IMR-90 (cell line): ENCODE measurements around the gene RAD51AP1. TPM values are rescaled to one million over a fixed set of nuclear protein-coding genes. Genes with fewer than 3 reads are reported as not detected.

Source experiments
- ATAC-seq: fragments of 200-7000 bp; cut with Tn5 transposase; 2 replicates; pipeline ENCODE4 v1.9.1; 2020; ENCODE audit warnings: low read depth, mild to moderate bottlenecking, moderate library complexity
- BruUV-seq: library from RNA; stranded (reverse); fragments of 400-500 nt; replicated peaks from 2 replicates; lab custom pipeline; 2021; lab: Mats Ljungman, UMichigan
- CTCF ChIA-PET: fragments of 300-600 bp; formaldehyde crosslinking; extraction: SDS; loops from one replicate; lab custom pipeline; 2021; ENCODE audit warnings: antibody characterized with exemption; lab: Yijun Ruan, JAX
- POLR2A ChIA-PET: fragments of 300-600 bp; sonication (Branson Sonifier 250); formaldehyde crosslinking; loops from one replicate; lab custom pipeline; 2022; ENCODE audit warnings: antibody characterized with exemption; ENCODE audit not compliant: unreplicated experiment; lab: Charles Lee
- DNase-seq: peaks from one replicate; pipeline ENCODE4 v3.0.0; 2013
- H2AFZ ChIP-seq: replicated peaks from 2 replicates; pipeline ENCODE3; 2013; ENCODE audit warnings: low read length, mild to moderate bottlenecking; ENCODE audit not compliant: poor library complexity
- H2AK5ac ChIP-seq: 2 replicates; pipeline ENCODE4 v1.6.1; 2013; ENCODE audit warnings: low read depth, low read length, inconsistent platforms
- H2AK9ac ChIP-seq: replicated peaks from 2 replicates; pipeline ENCODE3; 2013; ENCODE audit warnings: mild to moderate bottlenecking, low read depth, low read length, moderate library complexity; ENCODE audit not compliant: poor library complexity
- H2BK120ac ChIP-seq: 2 replicates; pipeline ENCODE4 v1.6.1; 2013; ENCODE audit warnings: low read depth, low read length, inconsistent platforms
- H2BK15ac ChIP-seq: 3 replicates; pipeline ENCODE4 v1.6.1; 2013; ENCODE audit warnings: low read depth, low read length, inconsistent platforms
- H2BK20ac ChIP-seq: 2 replicates; pipeline ENCODE4 v1.6.1; 2013; ENCODE audit warnings: low read depth, mild to moderate bottlenecking, inconsistent platforms, low read length, moderate library complexity
- H2BK5ac ChIP-seq: 2 replicates; pipeline ENCODE4 v1.6.1; 2013; ENCODE audit warnings: mild to moderate bottlenecking, low read depth, low read length, inconsistent platforms; ENCODE audit not compliant: poor library complexity, severe bottlenecking
- H3K14ac ChIP-seq: replicated peaks from 2 replicates; pipeline ENCODE4 v1.6.1; 2013; ENCODE audit warnings: low read depth, low read length, inconsistent platforms
- H3K18ac ChIP-seq: 2 replicates; pipeline ENCODE4 v1.6.1; 2013; ENCODE audit warnings: low read depth, low read length, control low read depth
- H3K23ac ChIP-seq: 2 replicates; pipeline ENCODE4 v1.6.1; 2013; ENCODE audit warnings: low read depth, low read length, inconsistent platforms
- H3K27ac ChIP-seq: 2 replicates; pipeline ENCODE4 v1.5.1; 2013; ENCODE audit warnings: mild to moderate bottlenecking, control low read depth, low read length; ENCODE audit not compliant: insufficient read depth
- H3K27me3 ChIP-seq: 2 replicates; pipeline ENCODE4 v1.6.1; 2013; ENCODE audit warnings: low read length; ENCODE audit not compliant: control insufficient read depth, insufficient read depth
- H3K36me3 ChIP-seq: 2 replicates; pipeline ENCODE4 v1.6.1; 2013; ENCODE audit warnings: low read length, mixed read lengths; ENCODE audit not compliant: control insufficient read depth, insufficient read depth
- H3K4ac ChIP-seq: 2 replicates; pipeline ENCODE4 v1.6.1; 2013; ENCODE audit warnings: low read depth, low read length, inconsistent platforms
- H3K4me1 ChIP-seq: 2 replicates; pipeline ENCODE4 v1.6.1; 2013; ENCODE audit warnings: low read length, mixed read lengths; ENCODE audit not compliant: control insufficient read depth, insufficient read depth
- H3K4me2 ChIP-seq: 2 replicates; pipeline ENCODE4 v1.6.1; 2013; ENCODE audit warnings: low read depth, mild to moderate bottlenecking, control low read depth, low read length, moderate library complexity
- H3K4me3 ChIP-seq: 2 replicates; pipeline ENCODE4 v1.5.1; 2013; ENCODE audit warnings: low read depth, mild to moderate bottlenecking, control low read depth, low read length, moderate library complexity; ENCODE audit not compliant: insufficient read depth
- H3K56ac ChIP-seq: 2 replicates; pipeline ENCODE4 v1.6.1; 2013; ENCODE audit warnings: low read length, inconsistent platforms; ENCODE audit not compliant: insufficient read depth; ENCODE audit errors: extremely low read depth
- H3K79me1 ChIP-seq, 2 experiments: 2 replicates each; pipeline ENCODE4 v1.6.1; 2013; ENCODE audit warnings: low read length in 2 of 2, inconsistent platforms in 1 of 2, low read depth in 1 of 2
- H3K9ac ChIP-seq: 2 replicates; pipeline ENCODE4 v1.6.1; 2013; ENCODE audit warnings: low read depth, low read length, control low read depth
- H3K9me1 ChIP-seq: 2 replicates; pipeline ENCODE4 v1.6.1; 2013; ENCODE audit warnings: low read length, inconsistent platforms; ENCODE audit not compliant: insufficient read depth
- H3K9me3 ChIP-seq: 2 replicates; pipeline ENCODE4 v1.6.1; 2013; ENCODE audit warnings: low read length; ENCODE audit not compliant: control insufficient read depth, insufficient read depth
- H4K20me1 ChIP-seq: 2 replicates; pipeline ENCODE4 v1.6.1; 2013; ENCODE audit warnings: low read length, inconsistent platforms; ENCODE audit not compliant: insufficient read depth
- H4K5ac ChIP-seq: 2 replicates; pipeline ENCODE4 v1.6.1; 2013; ENCODE audit warnings: mild to moderate bottlenecking, low read depth, low read length, control low read depth
- H4K8ac ChIP-seq, 2 experiments: 2 replicates each; pipeline ENCODE4 v1.6.1; 2013; ENCODE audit warnings: low read depth in 2 of 2, low read length in 2 of 2, control low read depth in 1 of 2, inconsistent platforms in 1 of 2
- H4K91ac ChIP-seq: 2 replicates; pipeline ENCODE4 v1.6.1; 2013; ENCODE audit warnings: low read depth, low read length, inconsistent platforms; ENCODE audit not compliant: insufficient read depth
- CHD1 ChIP-seq: IDR thresholded peaks from 2 replicates; pipeline ENCODE4 v1.6.1; 2012; ENCODE audit warnings: low read depth, low read length, improper control_type of control experiment
- MAFK ChIP-seq: IDR thresholded peaks from 2 replicates; pipeline ENCODE4 v1.6.1; 2012; ENCODE audit warnings: low read depth, low read length, improper control_type of control experiment
- NFE2L2 ChIP-seq: fragments of 150-350 bp; IDR thresholded peaks from 2 replicates; pipeline ENCODE4 v1.6.1; 2016; ENCODE audit warnings: low read depth, mild to moderate bottlenecking, low read length
- RFX5 ChIP-seq: IDR thresholded peaks from 2 replicates; pipeline ENCODE4 v1.8.0; 2012; ENCODE audit warnings: low read depth, mild to moderate bottlenecking, low read length, moderate library complexity
- SMC3 ChIP-seq: fragments of 150-350 bp; IDR thresholded peaks from 2 replicates; pipeline ENCODE4 v1.6.1; 2016; ENCODE audit warnings: low read depth, mild to moderate bottlenecking, antibody characterized with exemption, low read length, moderate library complexity
- WGBS, 2 experiments: methylation state at CpG; one replicate each; pipeline versions ENCODE4 v1.1.5 to v1.1.7; 2013; ENCODE audit warnings: missing lambda C conversion rate in 2 of 2; ENCODE audit not compliant: insufficient read length in 1 of 2; ENCODE audit errors: extremely low coverage in 2 of 2; 5-methylcytosine and 5-hydroxymethylcytosine counted together
- dilution Hi-C: fragments of 300-500 bp; cut with HindIII; formaldehyde crosslinking; loops from one replicate; pipeline ENCODE4 v1.14.3; 2018; ENCODE audit warnings: low sequenced_read_pairs; ENCODE audit not compliant: unreplicated experiment
- in situ Hi-C: fragments of 300-500 bp; cut with MboI; formaldehyde crosslinking; loops from 3 replicates; pipeline ENCODE4 v1.14.3; 2019; ENCODE audit warnings: low sequenced_read_pairs, inconsistent platforms, mixed read lengths
- intact Hi-C: fragments of 100-400 bp; cut with micrococcal nuclease; formaldehyde crosslinking; loops from 2 replicates; pipeline ENCODE4 v1.10.0; 2022
- polyA plus RNA-seq, 3 experiments: library from polyadenylated mRNA; depleted of rRNA; stranded (reverse); fragments of >200 nt; gene quantifications; 2 replicates each; pipeline ENCODE4 v1.2.3, GENCODE V29; 2012; ENCODE audit warnings: low replicate concordance in 1 of 3
- total RNA-seq: library from RNA; depleted of rRNA; stranded (reverse); fragments of >200 nt; gene quantifications from 2 replicates; pipeline ENCODE4 v1.2.3, GENCODE V29; 2012
- TF ChIP-seq, protein P1 (sequence below): conservative IDR thresholded peaks from 2 replicates; pipeline ENCODE4 v1.5.1; 2012; ENCODE audit warnings: mild to moderate bottlenecking, low read depth, low read length, improper control_type of control experiment

Gene RAD51AP1
- total and polyA plus RNA-seq, 2 of the 4 experiments (the other 2 are of a cell fraction): 6.5 to 10.2 TPM

DNA sequence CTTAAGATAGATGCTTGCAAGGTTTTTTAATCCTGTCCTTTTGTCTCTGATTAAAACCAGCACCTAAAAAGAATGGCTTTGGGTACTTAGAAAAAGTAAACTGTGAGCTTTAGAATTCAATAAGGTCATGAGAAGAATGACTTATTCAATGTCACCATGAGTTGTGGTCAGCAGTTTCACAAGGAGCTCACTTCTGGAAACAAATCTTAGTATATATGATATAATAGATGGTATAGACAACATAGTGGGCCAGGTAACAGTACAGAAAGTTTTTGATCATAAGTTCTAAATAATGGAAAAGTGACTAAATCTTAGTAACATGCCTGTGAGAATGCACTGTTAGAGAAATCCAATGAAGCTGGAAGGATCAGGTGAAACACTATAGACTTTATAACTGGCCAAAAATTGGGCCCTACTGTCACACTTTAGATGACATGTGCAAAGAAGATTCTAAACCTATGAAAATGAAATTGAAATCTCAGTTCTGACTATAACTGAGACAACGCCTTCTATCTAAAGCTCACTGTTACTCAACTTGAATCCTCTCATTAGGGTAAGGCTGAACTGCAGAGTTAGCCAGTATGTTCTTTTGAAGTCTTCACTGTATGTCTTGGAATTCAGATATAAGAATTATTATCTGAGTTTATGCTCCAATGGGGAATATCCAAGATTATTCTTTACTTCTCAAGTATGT is 42.4 kb upstream of the RAD51AP1 start:
- dilution Hi-C loops: no loop called here
- Histone ChIP-seq H3K4me1 (no peaks in the 10 kb centered on the region), H3K9me3 (no peaks in the 10 kb centered on the region), H2AK5ac (no peak overlapping the region), H3K27me3 (no peaks in the 10 kb centered on the region), H3K23ac (no peak overlapping the region), H3K4me3 (no peak overlapping the region), H3K14ac (no peak overlapping the region), H4K5ac (no peak overlapping the region), H3K9ac (no peak overlapping the region), H2AFZ (no peak overlapping the region), H3K56ac (no peak overlapping the region), H3K79me1 (no peaks in the 10 kb centered on the region; a peak in 1 of 4 replicates), H3K4ac (no peak overlapping the region), H3K36me3 (peaks cover 7% of the 10 kb centered on the region; the same call in 1 of the 2 replicates), H3K27ac (no peak overlapping the region), H3K9me1 (no peaks in the 10 kb centered on the region), H2AK9ac (no peak overlapping the region), H3K4me2 (no peak overlapping the region), H2BK15ac (no peak overlapping the region), H2BK20ac (no peak overlapping the region), H2BK120ac (no peak overlapping the region), H4K91ac (no peak overlapping the region), H4K8ac (no peak overlapping the region), H2BK5ac (no peak overlapping the region), H3K18ac (no peak overlapping the region), H4K20me1 (no peaks in the 10 kb centered on the region)
- DNase-seq (no peak), ATAC-seq (no peak)
- in situ Hi-C loops: no loop called here
- ChIA-PET POLR2A (no interaction called here), CTCF (no interaction called here)
- TF ChIP-seq RFX5 (no peak), NFE2L2 (no peak), MAFK (no peak), SMC3 (no peak), CHD1 (no peak)
- TF ChIP-seq, protein P1, sequence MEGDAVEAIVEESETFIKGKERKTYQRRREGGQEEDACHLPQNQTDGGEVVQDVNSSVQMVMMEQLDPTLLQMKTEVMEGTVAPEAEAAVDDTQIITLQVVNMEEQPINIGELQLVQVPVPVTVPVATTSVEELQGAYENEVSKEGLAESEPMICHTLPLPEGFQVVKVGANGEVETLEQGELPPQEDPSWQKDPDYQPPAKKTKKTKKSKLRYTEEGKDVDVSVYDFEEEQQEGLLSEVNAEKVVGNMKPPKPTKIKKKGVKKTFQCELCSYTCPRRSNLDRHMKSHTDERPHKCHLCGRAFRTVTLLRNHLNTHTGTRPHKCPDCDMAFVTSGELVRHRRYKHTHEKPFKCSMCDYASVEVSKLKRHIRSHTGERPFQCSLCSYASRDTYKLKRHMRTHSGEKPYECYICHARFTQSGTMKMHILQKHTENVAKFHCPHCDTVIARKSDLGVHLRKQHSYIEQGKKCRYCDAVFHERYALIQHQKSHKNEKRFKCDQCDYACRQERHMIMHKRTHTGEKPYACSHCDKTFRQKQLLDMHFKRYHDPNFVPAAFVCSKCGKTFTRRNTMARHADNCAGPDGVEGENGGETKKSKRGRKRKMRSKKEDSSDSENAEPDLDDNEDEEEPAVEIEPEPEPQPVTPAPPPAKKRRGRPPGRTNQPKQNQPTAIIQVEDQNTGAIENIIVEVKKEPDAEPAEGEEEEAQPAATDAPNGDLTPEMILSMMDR: no peak
- intact Hi-C loops: no loop called here
- WGBS, 2 experiments: no CpG with 5 or more reads among the region's 1 CpG
- BruUV-seq: no TSS peak
